ENCODE data around the gene CLIC1.
A peak's percentile ranks its signal among the peaks of the same experiment; 100 is the strongest.

The CLIC1 gene

DNA sequence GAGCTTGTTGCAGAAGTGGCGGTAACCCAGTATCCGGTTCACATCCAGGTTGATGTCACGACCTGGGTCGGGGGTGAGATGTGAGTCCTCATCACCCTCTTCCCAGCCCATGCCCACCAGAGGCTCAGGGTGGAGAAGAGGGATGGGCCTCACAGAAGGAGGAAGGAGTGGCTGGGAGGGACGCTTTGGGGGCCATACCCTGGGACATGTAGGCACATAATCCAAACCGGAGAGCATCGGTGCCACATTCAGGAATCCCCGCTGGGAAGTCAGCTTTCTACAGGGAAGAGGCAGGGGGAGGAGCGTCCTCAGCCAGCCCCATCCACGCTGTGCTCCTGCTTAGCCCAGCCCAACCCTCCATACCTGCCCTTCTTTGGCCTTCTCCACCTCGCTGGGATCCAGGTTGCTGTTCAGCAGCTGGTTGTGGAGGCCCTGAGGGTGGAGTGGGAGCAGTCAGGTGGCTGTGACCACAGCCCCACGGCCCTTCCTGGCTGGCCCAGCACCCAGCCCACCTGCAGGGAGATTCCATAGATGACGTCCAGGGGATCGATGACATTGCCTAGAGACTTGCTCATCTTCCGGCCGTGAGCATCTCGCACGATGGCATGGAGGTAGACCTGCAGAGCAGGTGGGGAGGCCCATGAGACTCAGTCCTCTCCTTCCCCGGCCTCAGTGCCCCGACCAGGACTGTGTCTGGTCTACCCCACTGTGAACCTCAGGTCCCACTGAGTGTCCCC lies 44.3 kb upstream of the CLIC1 start:
- no peak overlapping the region for H3K4me3 ChIP-seq (ENCODE audit: low read depth, low read length)
- no peak for DNase-seq (ENCODE audit: low read depth)
- TF ChIP-seq, protein P1, sequence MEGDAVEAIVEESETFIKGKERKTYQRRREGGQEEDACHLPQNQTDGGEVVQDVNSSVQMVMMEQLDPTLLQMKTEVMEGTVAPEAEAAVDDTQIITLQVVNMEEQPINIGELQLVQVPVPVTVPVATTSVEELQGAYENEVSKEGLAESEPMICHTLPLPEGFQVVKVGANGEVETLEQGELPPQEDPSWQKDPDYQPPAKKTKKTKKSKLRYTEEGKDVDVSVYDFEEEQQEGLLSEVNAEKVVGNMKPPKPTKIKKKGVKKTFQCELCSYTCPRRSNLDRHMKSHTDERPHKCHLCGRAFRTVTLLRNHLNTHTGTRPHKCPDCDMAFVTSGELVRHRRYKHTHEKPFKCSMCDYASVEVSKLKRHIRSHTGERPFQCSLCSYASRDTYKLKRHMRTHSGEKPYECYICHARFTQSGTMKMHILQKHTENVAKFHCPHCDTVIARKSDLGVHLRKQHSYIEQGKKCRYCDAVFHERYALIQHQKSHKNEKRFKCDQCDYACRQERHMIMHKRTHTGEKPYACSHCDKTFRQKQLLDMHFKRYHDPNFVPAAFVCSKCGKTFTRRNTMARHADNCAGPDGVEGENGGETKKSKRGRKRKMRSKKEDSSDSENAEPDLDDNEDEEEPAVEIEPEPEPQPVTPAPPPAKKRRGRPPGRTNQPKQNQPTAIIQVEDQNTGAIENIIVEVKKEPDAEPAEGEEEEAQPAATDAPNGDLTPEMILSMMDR (IDR thresholded peaks at IDR 0.05; ENCODE audit: control insufficient read depth, extremely low read depth, insufficient read depth), result no peak

DNA sequence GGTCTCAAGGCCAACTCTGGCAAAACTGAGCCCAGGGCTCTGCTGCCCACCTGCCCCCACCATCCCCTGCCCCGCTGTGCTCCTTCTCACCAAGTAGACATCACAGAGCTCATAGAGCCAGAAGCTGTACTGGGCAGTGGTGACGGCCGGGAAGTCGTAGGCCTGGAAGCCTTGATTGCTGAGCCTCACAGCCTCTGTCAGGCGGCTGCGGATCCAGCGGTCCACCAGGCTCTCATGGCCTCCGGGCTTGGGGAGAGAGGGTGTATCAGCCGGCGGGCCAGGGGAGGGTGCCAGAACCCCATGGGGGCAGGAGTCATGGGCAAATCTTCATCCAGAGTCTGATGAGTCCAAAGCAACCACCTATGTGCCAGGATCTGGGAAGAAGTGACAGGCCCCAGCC lies 43.6 kb upstream of the CLIC1 start:
- TF ChIP-seq, protein P1 (IDR thresholded peaks at IDR 0.05; ENCODE audit: control insufficient read depth, extremely low read depth, insufficient read depth), result no peak
- DNase-seq (ENCODE audit: low read depth), result no peak
- H3K4me3 ChIP-seq (ENCODE audit: low read depth, low read length), result no peak overlapping the region

DNA sequence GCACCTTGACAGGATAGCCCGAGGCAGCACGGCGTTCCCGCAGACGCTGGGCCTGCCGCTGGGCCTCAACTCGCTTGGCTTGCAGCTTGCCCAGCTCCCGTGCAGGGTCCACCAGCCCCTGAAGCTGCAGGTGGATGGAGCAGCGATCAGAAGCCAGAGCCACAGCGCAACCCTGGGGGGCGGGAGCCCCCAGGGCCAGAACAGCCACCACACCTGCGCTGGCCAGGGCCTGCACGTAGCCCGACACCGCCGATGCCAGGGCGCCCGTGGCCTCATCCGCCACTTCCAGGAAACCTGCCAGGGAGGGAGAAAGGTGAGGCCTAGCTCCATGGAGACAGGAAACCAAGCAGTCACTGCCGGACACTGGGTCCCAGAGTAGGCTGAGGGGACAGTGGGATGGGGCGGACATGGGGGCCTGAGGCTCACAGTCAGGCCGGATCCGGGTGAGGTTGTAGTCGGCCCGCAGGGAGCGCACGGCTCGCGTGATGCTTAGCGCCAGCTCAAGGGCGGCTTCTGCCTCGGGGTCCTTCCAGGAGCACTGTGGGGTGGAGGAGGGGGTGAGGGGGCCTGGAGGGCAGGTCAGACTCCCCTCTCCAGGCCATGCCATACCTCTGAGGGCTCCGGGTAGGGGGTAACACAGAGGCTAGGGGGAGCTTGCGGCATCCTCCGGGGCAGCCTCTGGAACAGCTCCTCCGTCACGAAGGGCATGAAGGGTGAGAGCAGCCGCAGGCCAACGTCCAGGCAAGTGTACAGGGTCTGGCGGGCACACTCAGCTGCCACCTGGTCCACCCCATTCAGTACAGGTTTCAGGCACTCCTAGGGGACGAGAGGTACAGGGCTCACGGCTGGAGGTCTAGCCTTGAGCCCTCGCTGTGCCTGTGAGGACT lies 42.9 kb upstream of the CLIC1 start:
- no peak overlapping the region for H3K4me3 ChIP-seq (ENCODE audit: low read depth, low read length)
- TF ChIP-seq, protein P1 (IDR thresholded peaks at IDR 0.05; ENCODE audit: control insufficient read depth, extremely low read depth, insufficient read depth), result no peak
- DNase-seq (ENCODE audit: low read depth), result no peak

DNA sequence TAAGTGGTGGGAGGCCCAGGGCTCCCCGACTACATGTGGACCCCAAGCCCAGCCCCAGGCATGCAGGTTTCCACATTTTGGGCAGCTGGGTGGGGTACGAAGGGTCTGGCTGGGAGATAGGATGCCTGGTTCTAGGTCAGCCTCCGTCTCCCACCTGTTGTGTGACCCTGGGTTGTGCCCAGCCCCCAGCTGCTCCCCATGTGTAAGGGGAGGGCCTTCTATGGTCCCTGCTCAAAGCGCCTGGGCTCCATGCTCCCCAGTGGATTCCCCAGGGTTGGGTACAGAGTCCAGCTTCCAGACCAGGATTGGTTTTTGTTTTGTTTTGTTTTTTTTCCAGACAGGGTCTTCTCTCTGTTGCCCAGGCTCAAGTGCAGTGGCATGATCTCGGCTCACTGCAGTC lies 41.9 kb upstream of the CLIC1 start:
- TF ChIP-seq, protein P1 (IDR thresholded peaks at IDR 0.05; ENCODE audit: control insufficient read depth, extremely low read depth, insufficient read depth), result no peak
- no peak overlapping the region for H3K4me3 ChIP-seq (ENCODE audit: low read depth, low read length)
- no peak for DNase-seq (ENCODE audit: low read depth)

DNA sequence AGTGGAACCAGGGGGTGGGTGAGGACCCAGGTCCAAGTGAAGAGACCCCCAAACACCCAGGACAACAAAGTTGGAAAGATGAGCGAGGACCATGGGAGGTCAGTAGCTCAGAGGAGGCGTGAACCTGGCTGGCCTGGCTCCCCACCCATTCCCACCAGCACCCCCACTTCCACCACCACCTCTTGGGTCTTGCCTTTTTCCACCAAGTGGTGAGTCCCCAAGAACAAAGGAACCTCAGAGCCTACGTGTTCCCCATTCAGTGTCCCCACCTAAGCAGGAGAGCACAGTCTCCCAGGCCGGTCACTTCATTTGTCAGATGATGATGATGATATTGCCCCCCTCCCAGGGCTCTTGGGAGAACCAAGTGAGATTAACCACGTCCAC lies 41.3 kb upstream of the CLIC1 start:
- TF ChIP-seq, protein P1 (IDR thresholded peaks at IDR 0.05; ENCODE audit: control insufficient read depth, extremely low read depth, insufficient read depth), result no peak
- no peak overlapping the region for H3K4me3 ChIP-seq (ENCODE audit: low read depth, low read length)
- DNase-seq (ENCODE audit: low read depth), result no peak

DNA sequence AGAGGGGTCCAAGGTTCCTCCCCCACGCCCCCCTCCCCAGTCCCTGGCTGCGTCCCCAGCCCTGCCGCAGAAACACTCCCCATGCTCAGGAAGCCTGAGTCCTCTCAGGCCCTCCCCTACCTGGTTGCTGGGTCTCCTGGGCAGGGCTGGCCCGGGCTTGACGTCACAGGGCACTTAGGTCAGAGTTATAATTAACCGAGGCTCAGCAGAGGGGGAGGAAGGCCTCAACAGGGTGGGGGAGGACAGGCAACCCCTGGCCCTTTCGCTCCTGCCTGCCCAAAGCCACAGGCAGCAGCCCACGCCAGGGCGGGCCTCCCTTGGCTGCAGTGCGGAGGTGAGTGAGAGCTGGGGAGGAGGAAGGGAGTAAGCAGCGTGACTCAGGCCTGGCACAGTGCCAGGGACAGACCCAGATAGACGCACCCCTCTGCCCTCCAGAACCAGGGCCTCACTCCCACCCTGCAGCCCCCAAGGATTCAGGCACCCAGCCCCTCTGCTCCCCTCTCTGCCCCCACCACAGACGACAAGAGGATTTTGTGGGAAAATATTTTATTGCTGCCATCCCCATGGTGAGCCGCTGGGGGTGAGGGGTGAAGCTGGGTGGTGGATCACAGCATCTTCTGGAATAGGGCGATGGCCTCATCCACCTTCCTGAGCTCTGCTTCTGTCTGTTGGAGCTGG lies 40.8 kb upstream of the CLIC1 start, which contains the start of gene VWA7:
Gene VWA7, minus strand, starts transcription at position 340 of the 678 bp plus-strand sequence. CDS start 549 bp downstream, outside the sequence.
- peak; percentile 30 for DNase-seq (ENCODE audit: low read depth)
- no peak within 1 kb of the TSS for H3K4me3 ChIP-seq (ENCODE audit: low read depth, low read length)
- TF ChIP-seq, protein P1 (IDR thresholded peaks at IDR 0.05; ENCODE audit: control insufficient read depth, extremely low read depth, insufficient read depth), result no peak
